ENCODE measurements around the gene PRIM2.
"Not testable (repeated sequence)": the region's sequence is repeated elsewhere in the genome, so short reads cannot be mapped to it uniquely, and the experiment has no call there.

Gene PRIM2

DNA sequence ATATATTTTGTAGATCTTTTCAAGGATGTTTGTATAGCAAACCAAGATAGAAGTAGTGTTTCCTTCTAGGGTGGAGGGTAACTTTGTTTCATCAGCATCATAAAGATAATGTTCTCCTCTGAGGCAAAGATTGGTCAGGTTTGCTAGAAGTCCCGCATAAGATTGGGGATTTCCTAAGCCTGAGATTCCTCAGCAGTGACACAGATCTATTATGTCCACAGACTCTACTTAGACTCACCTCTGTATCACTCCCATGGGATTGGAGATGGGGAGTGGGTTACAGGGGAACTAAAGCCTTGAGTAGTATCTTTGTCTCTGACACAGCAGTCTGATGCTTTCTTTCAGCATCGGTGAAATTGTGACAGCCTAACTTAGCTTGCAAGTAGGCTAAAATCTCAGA, 341.1 kb downstream of the PRIM2 start:
- DNase-seq: not testable (repeated sequence)

- not testable (repeated sequence) for DNase-seq
These were observed 342.4 kb downstream of the PRIM2 start for GRCh38 chr6:57659794-57660193.

DNA sequence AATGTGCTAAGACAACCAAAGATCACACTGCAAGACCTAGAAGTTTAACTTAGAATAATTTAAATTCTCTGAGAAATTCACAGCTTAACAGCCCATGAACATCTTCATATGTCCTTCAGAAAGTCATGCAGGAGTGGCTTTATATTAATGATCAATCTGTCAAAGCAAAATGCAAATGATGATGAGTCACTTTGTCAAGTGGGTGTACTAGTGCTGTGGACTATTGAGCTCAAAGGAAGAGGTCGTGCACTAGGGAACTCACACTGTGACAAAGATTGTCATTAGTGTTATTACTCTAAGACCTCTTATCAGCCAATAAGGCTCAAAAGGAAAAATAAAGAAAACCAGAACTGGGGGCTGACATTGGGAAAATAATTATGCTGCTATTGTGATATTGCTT, 343.5 kb downstream of the PRIM2 start:
- DNase-seq: peak in 1 of 2 experiments; percentile 1

DNA sequence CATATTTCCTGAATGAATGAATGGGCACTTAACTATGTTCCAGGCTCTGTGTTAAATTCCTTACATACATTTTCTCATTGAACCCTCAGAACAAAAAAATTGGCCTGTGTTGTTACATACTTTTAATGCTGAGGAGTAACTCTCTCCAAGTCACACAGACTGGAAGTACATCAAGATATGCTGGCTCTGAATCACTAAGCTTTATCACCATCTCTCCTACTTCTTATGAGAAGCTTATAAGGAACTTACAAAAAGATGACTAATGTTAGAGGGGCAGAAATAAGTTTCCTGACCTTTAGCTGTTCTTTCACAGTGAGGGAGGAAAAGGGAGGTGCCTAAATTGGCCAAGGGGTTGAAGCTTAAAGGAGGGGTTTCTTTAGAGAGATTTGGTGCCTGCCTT, 350.7 kb downstream of the PRIM2 start:
- DNase-seq: not testable (repeated sequence)

DNA sequence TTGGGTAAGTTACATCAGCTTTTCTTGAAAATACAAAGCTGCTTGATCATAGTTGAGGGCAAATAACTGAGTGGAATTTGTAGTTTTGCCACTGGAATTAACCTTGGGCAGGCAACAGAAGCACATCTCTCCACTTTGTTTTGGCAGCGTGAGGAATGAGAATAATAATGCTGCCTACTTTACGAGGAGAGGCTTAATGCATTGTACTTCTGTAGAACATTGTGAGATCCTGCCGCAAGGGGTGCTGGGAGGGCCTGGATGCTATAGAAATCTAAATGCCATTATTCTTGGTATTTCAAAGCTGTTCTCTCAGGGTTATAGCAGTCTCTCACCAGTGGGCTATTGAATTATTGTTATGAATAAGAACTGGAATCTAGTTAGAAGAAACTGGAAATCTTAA, 353.8 kb downstream of the PRIM2 start:
- DNase-seq: not testable (repeated sequence)

- DNase-seq: not testable (repeated sequence)
These were observed 354.7 kb downstream of the PRIM2 start for GRCh38 chr6:57671937-57672627.

- DNase-seq: peak; percentile 5 to 9
These were observed 355.9 kb downstream of the PRIM2 start for GRCh38 chr6:57673281-57673680.

- DNase-seq: not testable (repeated sequence)
These were observed 358.0 kb downstream of the PRIM2 start for GRCh38 chr6:57675386-57675785.

- DNase-seq: not testable (repeated sequence)
These were observed 379.0 kb downstream of the PRIM2 start for GRCh38 chr6:57696382-57696781.
